NCI-H128 (cell line): ENCODE measurements around the gene CASKIN1.

Experiments used
- DNase-seq: peaks from one replicate; lab custom pipeline; 2025; ENCODE audit not compliant: unreplicated experiment; lab: John Stamatoyannopoulos, UW

CASKIN1 gene

DNA sequence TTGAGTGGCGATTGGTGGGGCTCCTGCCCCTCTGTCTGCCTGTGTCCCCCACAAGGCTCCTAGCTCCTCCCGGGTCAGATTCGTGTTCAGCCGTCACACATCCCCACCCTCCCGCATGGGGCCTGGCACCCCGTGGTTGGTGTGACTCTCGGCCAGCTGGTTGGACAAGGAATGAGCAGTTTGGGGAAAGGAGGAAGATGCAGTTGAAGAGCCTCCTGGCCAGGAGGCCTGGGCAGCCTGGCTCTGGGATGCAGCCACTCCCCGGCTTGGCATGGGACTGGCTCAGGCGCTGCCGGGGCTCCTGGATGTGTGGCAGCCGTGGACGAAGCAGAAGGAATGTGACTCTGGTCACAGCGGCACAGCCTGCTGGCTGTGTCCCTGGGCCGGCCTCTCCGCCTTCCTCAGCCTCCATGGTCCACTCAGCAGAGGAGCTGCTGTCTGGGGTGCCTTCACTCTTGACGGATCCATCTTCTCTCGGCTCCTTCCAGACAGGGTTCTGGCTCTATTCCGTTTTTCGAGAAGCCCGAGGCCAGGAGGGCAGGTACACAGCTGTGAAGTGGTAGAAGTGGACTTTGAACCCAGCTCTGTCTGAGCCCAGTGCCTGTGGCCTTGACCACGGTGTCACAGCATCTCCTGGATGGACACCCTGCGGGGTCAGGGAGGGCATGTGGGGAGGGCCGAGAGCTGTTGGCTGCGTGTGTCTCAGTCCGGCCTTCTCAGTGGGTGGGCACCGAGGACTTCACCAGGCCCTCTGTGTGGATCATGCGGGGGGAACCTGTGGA is 38.7 kb downstream of the CASKIN1 start:
- no peak for DNase-seq

DNA sequence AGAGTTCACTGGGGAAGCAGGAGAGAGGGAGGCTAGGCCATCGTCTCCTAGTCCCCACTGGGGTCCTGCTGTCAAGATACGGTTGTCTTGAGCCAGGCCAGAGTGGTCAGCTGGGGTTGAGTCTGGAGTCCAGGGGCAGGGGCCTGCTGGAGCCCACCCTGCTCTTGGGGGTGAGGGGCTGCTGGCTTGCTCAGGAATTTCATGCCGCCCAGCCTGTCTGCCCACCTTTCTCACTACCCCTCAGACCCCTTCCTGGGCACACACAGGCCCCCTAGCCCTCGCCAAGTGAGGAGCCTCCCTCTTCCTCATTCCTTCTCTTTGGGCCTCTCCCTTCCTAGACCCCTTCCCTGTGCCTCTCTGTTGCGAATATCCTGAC is 39.6 kb downstream of the CASKIN1 start:
- no peak for DNase-seq

DNA sequence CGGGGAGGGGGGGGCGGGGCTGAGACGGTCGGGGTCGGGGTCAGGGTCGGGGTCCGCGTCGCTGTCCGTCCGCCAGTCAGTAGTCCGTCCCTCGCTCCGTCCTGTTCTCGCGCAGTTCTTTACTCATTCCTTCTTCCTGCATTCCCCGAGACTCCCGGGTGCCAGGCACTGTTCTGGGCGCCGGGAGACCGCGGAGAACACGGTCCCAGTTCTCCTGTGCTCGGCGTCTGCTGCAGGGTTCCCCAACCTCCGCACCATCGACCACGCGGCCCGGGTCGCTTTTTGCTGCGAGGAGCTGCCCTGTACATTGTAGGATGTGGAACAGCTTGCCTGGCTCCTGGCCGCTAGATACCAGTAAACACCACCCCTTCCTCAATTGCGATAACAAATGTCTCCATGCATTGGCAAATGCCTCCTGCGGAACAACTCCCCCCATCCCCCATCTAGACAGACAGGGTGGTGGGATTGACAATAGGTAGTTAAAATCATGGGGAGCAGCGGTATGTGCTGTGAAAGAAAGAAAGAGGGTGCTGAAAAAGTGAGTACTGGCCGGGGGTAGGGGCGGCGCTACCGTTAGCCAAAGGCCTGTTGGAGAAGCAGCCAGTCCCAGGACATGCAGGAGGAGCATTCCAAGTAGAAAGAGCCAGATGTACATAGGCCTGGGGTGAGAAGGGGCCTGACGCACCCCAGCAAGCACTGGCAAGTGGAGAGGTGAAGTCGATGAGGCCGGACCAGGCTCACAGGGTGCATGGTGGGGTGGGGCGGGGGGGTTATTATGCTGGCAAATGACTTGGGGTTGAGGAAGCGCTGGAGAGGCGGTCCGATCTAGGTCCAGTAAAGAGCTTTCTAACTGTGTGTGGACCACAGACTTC is 40.2 kb downstream of the CASKIN1 start:
- no peak for DNase-seq

GRCh38 chr16:2155091-2155950 is 41.1 kb downstream of the CASKIN1 start, which contains the start of gene TRAF7:
Gene TRAF7 (plus strand): TSS chr16:2155782. CDS start chr16:2163921, 8,139 bp downstream.
- DNase-seq: peak; percentile 96

DNA sequence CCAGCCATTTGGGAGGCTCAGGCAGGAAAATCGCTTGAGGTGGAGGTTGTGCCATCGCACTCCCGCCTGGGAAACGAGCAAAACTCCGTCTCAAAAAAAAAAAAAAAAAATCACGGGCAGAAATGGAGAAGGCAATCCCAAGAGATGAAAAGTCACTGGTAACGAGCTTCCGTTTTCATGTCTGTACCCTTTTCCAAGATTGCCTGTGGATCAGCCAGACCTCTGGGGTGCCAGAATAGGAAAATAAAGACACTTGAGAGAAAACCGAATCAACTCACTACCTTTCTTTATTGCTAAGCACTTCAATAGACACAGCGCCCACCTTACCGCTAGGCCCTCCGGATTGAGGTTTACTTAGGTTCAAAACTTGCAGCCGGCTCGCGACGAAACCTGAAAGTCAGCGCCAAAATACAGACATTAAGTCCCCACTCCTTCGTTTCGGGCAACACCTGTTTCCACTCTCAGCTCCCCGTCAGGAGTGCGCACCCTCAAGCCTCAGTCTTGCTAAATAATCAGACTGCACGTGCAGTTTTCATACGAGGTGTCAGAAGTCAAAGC is 41.8 kb downstream of the CASKIN1 start:
- no peak for DNase-seq

DNA sequence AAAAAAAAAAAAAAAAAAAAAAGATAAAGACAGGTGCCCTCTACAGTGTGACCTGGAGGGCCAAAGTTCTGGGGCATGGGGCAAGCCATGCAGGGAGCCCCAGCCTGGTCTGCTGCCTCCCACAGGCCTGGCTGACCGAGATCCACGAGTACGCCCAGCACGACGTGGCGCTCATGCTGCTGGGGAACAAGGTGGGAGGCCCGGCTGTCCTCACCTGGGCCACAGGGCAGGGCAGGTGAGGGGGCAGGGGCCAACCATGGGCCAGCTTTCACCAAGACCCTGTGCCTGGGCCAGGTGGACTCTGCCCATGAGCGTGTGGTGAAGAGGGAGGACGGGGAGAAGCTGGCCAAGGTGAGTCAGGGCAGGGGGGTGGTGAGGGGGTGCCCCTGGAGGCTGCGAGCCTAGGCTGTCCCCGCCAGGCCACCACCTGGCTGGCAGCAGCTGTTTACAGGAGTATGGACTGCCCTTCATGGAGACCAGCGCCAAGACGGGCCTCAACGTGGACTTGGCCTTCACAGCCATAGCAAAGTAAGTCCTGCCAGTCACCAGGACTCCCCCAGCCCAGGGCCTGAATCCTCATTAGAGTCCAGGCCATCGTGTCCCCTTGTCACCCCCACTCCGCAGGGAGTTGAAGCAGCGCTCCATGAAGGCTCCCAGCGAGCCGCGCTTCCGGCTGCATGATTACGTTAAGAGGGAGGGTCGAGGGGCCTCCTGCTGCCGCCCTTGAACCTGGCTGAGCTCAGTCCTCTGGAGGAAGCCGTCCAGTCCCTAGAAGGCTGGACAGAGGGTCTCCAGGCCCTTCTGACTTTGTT is 43.5 kb downstream of the CASKIN1 start:
- DNase-seq: no peak

DNA sequence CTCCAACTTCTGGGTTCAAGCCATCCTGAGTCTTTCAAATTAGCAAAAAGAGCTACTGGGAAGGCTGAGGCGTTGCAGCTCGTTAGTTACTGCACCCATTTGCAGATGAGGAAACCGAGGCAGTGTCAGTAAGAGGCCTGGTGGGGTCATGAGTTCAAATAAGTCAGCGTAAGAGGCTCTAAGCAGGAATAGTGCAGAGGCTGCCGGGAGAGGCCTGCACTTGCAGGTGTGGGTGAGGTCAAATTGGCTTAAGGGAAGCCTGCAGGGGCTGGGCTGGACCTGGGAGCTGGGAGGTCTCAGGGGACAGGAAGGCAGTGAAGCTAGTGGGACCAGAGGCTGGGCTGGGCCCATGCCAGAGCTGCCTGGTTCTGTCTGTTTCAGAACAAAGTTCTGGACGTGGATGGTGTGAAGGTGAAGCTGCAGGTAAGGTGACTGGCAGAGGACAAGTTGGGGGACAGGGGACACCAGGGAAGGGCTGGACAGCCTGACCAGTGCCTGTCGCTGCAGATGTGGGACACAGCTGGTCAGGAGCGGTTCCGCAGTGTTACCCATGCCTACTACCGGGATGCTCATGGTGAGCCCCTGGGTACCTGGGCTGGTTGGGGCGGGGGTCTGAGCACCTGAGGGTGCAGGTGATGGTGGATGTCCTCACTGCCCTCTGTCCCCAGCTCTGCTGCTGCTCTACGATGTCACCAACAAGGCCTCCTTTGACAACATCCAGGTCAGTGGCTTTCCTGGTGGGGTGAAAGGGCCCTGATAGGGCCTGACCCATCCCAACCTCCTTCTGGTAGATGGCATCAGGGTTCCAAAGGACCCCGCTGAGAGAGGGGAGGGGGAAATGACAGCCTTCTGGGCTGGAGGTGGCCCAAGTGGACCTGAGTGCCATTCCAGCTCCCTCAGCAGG is 45.0 kb downstream of the CASKIN1 start:
- no peak for DNase-seq

GRCh38 chr16:2150418-2151187 is 45.8 kb downstream of the CASKIN1 start:
- DNase-seq: no peak

DNA sequence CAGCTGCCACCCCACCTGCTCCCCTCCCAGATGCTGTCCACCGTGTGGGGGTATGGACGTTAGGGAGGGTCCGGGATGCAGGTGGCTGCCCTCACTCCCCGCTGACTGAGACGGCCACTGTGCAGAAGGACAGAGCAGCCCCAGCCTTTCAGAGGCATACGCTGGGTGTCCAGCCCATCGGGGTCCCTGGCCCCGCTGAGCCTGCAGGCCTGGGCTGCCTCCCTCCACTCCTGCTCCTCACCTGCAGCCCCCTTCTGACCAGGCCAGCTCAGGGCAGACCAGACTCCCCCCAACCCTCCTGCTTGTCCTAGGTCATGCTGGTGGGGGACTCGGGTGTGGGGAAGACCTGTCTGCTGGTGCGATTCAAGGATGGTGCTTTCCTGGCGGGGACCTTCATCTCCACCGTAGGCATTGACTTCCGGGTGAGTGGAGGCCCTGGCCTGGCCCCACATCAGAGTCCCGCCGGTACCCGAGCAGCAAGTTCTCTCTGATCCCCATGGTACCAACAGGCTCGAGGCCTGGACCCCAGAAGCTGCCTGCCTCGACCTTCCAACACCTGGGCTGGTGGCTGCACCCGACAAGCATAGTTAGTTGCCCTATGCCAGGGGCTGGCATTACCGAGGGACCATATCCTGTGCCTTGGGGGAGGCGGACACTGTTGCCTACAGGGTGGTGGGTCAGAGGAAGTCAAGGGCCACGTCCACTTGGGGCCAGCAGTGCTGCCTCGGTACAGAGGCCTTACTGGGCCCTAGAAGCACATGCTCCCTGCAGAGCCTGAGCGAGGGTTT is 46.6 kb downstream of the CASKIN1 start:
- no peak for DNase-seq

DNA sequence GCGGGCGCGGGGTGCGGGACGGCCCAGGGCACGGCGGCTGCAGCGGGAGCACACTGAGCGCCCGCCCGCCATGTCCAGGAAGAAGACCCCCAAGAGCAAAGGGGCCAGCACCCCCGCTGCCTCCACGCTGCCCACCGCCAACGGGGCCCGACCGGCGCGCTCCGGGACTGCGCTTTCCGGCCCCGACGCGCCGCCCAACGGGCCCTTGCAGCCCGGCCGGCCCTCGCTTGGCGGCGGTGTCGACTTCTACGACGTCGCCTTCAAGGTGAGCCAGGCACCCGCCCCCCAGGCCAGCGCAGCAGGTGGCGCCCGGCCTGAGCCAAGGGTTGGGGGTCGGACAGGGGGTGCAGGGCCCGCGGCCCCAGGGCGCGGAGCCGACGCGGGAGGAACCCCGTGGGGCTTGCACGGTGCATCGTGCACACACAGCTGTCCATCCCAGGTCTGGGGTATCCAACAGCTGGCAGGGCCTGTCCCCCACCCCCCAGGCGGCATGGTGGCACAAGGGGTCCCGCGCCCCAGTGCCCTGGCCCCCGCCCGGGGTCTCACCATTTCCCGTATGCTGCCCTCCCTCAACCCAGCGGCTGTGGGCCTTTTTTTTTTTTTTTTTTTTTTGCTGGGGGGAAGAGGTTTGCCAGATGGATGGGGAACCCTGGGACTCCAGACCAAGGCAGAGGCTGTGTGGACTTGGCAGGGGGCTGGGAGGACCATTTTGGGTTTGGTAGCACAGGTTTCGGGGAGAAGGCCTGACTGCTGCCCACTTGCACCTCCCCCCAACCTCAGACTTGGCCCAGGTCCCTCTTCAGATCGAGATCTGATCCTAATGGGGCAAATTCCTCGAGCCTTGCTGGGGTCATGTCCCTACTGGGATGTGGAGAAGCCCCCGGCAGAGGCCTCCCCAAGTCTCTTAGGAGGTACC is 47.4 kb downstream of the CASKIN1 start:
- no peak for DNase-seq

DNA sequence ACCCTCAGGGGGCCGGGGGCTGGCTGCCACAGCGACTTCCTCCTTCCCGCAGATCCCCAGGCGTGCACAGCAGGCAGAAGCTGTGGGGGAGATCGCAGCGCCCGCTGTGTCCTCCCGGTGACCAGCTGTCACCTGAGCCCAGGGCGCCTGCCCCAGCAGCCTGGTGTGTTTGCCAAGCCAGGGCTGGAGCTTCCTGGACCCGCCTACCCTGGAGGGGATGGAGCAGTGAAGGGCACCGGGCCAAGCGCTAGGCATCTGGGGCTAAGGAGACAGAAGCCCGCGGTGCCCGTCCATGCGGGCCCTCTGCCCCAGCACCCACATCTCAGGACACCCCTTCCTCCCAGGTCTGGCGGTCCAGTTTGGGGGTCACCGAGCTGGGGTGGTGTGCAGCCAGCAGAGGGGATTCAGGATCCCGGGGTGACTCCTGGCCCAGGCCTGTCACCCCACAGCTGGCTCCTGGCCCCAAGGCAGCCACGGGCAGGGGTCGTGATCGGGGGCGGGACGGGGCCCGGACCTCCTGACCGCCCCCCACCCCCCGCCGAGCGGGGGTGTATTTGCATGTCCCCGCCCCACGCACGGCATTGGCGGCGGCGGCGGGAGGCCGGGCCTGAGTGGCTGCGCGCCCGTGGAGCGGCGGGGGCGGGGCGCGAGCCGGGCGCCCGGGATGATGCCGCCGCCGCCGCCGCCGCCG is 48.3 kb downstream of the CASKIN1 start, which contains the start of gene RAB26:
Gene RAB26 (plus strand): TSS at position 645 of the 691 bp plus-strand sequence. CDS start 159 bp downstream, outside the sequence.
- DNase-seq: no peak

GRCh38 chr16:2147378-2147777 is 49.0 kb downstream of the CASKIN1 start:
- no peak for DNase-seq

DNA sequence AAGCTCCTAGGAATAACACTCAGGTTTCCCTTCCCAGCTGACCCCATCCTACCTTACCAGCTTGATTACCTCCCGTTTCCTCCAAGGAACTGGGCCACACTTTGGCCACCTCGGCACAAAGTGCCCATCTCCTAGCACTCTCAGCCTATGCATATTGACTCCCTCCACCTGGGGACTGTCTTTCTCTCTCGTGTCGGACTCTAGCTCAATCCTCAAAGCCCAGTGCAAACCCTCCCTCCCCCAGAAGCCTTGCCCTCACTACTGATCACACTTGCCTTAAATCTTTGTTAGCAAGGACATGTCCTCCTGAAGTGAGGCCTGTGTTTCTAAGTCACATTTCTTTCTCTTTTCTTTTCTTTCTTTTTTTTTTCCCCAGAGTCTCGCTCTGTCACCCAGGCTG is 50.6 kb downstream of the CASKIN1 start:
- no peak for DNase-seq

DNA sequence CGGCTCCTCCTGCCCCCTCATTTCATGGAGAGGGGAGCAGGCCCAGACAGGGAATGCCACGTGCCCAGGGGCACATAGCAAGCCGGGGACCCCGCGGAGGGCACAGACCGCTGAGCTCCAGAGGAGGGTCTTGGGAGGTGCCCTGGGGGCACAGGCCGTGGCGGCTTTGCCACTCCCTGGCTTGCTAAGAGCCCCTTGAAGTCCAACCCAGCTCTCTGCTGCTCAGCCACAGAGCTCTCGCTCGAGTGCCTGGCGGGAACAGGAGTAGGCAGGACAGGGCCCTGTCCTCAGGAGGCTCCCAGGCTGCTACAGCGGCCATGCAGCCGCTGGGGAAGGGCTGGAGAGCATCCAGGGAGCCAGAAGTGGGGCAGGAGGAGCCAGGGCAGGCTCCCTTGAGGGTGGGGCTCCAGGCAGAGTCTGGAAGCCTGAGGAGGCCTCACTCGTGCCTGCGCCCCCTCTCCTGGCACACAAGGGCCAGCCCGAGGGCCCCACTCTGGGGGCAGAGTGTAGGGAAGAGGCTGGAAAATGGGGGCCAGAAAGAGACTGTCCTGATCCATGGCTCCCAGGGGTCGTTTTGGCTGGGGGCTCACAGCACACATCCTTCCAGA is 52.4 kb downstream of the CASKIN1 start:
- no peak for DNase-seq
